Measurements from ENCODE around the gene C1QTNF4.

C1QTNF4 gene

GRCh38 chr11:47593492-47593933, 698 bp downstream of the C1QTNF4 start:
- in situ Hi-C loops (cut with MboI; ENCODE audit: low sequenced_read_pairs): no loop called here

- in situ Hi-C loops (cut with MboI; ENCODE audit: low sequenced_read_pairs): no loop called here
Measured at GRCh38 chr11:47592970-47593369, 1.2 kb downstream of the C1QTNF4 start.

- in situ Hi-C loops (cut with MboI; ENCODE audit: low sequenced_read_pairs): no loop called here
Measured at GRCh38 chr11:47592251-47592650, 2.0 kb downstream of the C1QTNF4 start.

- in situ Hi-C loops (cut with MboI; ENCODE audit: low sequenced_read_pairs): no loop called here
Measured at GRCh38 chr11:47591764-47592163, 2.4 kb downstream of the C1QTNF4 start.

- in situ Hi-C loops (cut with MboI; ENCODE audit: low sequenced_read_pairs): no loop called here
Measured at GRCh38 chr11:47589977-47590861, 4.0 kb downstream of the C1QTNF4 start.

- in situ Hi-C loops (cut with MboI; ENCODE audit: low sequenced_read_pairs): no loop called here
Measured at GRCh38 chr11:47589584-47589976, 4.6 kb downstream of the C1QTNF4 start.

- in situ Hi-C loops (cut with MboI; ENCODE audit: low sequenced_read_pairs): no loop called here
Measured at GRCh38 chr11:47589118-47589517, 5.1 kb downstream of the C1QTNF4 start.

- in situ Hi-C loops (cut with MboI; ENCODE audit: low sequenced_read_pairs): no loop called here
Measured at GRCh38 chr11:47587723-47588326, 6.4 kb downstream of the C1QTNF4 start.

GRCh38 chr11:47587039-47587716, 7.0 kb downstream of the C1QTNF4 start:
- in situ Hi-C loops (cut with MboI; ENCODE audit: low sequenced_read_pairs): no loop called here

- in situ Hi-C loops (cut with MboI; ENCODE audit: low sequenced_read_pairs): no loop called here
Measured at GRCh38 chr11:47586098-47586855, 7.9 kb downstream of the C1QTNF4 start, which contains the start of gene FAM180B. Gene FAM180B, plus strand, starts transcription at chr11:47586678. Its CDS starts 91 bp downstream, at chr11:47586769.

- in situ Hi-C loops (cut with MboI; ENCODE audit: low sequenced_read_pairs): no loop called here
Measured at GRCh38 chr11:47583844-47584243, 10.4 kb downstream of the C1QTNF4 start.

GRCh38 chr11:47578524-47579494, 15.4 kb downstream of the C1QTNF4 start, which contains the start of the genes KBTBD4 and NDUFS3:
Gene KBTBD4, minus strand, starts transcription at chr11:47578970. Its CDS starts 19 bp downstream, at chr11:47578951.
Gene NDUFS3, plus strand, starts transcription at chr11:47579074. Its CDS starts 18 bp downstream, at chr11:47579092.
- in situ Hi-C loops (cut with MboI; ENCODE audit: low sequenced_read_pairs): no loop called here

GRCh38 chr11:47577460-47578041, 16.7 kb downstream of the C1QTNF4 start:
- in situ Hi-C loops (cut with MboI; ENCODE audit: low sequenced_read_pairs): no loop called here

- in situ Hi-C loops (cut with MboI; ENCODE audit: low sequenced_read_pairs): no loop called here
Measured at GRCh38 chr11:47573321-47573720, 20.9 kb downstream of the C1QTNF4 start.

- in situ Hi-C loops (cut with MboI; ENCODE audit: low sequenced_read_pairs): no loop called here
Measured at GRCh38 chr11:47572715-47573255, 21.4 kb downstream of the C1QTNF4 start.

GRCh38 chr11:47571895-47572294, 22.3 kb downstream of the C1QTNF4 start:
- in situ Hi-C loops (cut with MboI; ENCODE audit: low sequenced_read_pairs): no loop called here

- in situ Hi-C loops (cut with MboI; ENCODE audit: low sequenced_read_pairs): no loop called here
Measured at GRCh38 chr11:47571357-47571729, 22.9 kb downstream of the C1QTNF4 start.

- in situ Hi-C loops (cut with MboI; ENCODE audit: low sequenced_read_pairs): no loop called here
Measured at GRCh38 chr11:47570651-47571356, 23.4 kb downstream of the C1QTNF4 start.

Data from hTERT RPE-1 (cell line).